HUES64 (cell line): ENCODE results near the gene HDAC5.

Experiments used
- H3K27ac ChIP-seq: 2 replicates; pipeline ENCODE4 v1.7.0; 2013; ENCODE audit warnings: low read depth, low read length, inconsistent platforms
- H3K27me3 ChIP-seq: 2 replicates; pipeline ENCODE4 v1.6.1; 2013; ENCODE audit warnings: mild to moderate bottlenecking, low read length; ENCODE audit not compliant: insufficient read depth
- H3K36me3 ChIP-seq: 2 replicates; pipeline ENCODE4 v1.6.1; 2013; ENCODE audit warnings: mild to moderate bottlenecking, low read length; ENCODE audit not compliant: insufficient read depth
- H3K4me1 ChIP-seq: 2 replicates; pipeline ENCODE4 v1.6.1; 2013; ENCODE audit warnings: mild to moderate bottlenecking, low read length, moderate library complexity; ENCODE audit not compliant: insufficient read depth
- H3K4me3 ChIP-seq: 2 replicates; pipeline ENCODE4 v1.5.1; 2013; ENCODE audit warnings: mild to moderate bottlenecking, low read length, moderate library complexity
- H3K9ac ChIP-seq: 2 replicates; pipeline ENCODE4 v1.6.1; 2013; ENCODE audit warnings: mild to moderate bottlenecking, low read depth, low read length
- H3K9me3 ChIP-seq: 2 replicates; pipeline ENCODE4 v1.6.1; 2013; ENCODE audit warnings: low read depth, low read length; ENCODE audit not compliant: insufficient read depth
- WGBS: fragments of 150-250, 120-280 bp; methylation state at CpG from one replicate; pipeline ENCODE4 v1.1.7; 2013; ENCODE audit warnings: missing lambda C conversion rate; 5-methylcytosine and 5-hydroxymethylcytosine counted together

The HDAC5 gene

GRCh38 chr17:44093231-44093900 is 30.1 kb downstream of the HDAC5 start:
- H3K27me3 ChIP-seq: no peaks in the 10 kb centered on the region
- H3K27ac ChIP-seq: no peak overlapping the region
- H3K4me3 ChIP-seq: no peak overlapping the region
- H3K9ac ChIP-seq: no peak overlapping the region
- H3K9me3 ChIP-seq: no peaks in the 10 kb centered on the region
- WGBS: 87% methylated on average over 21 of the region's 21 CpGs
- peaks cover 26% of the 10 kb centered on the region for H3K36me3 ChIP-seq
- peaks cover 9% of the 10 kb centered on the region; the same call in 1 of the 2 replicates for H3K4me1 ChIP-seq

- H3K4me3 ChIP-seq: no peak overlapping the region
- H3K4me1 ChIP-seq: peaks cover 18% of the 10 kb centered on the region
- 96% methylated on average over 11 of the region's 11 CpGs for WGBS
- H3K9ac ChIP-seq: no peak overlapping the region
- no peaks in the 10 kb centered on the region for H3K27me3 ChIP-seq
- no peak overlapping the region for H3K27ac ChIP-seq
- H3K36me3 ChIP-seq: peaks cover 26% of the 10 kb centered on the region
- H3K9me3 ChIP-seq: no peaks in the 10 kb centered on the region
These were observed 31.4 kb downstream of the HDAC5 start for GRCh38 chr17:44092051-44092450.

- WGBS: 94% methylated on average over 14 of the region's 14 CpGs
- H3K36me3 ChIP-seq: peaks cover 26% of the 10 kb centered on the region
- H3K4me1 ChIP-seq: peaks cover 21% of the 10 kb centered on the region
- no peak overlapping the region for H3K27ac ChIP-seq
- no peak overlapping the region for H3K4me3 ChIP-seq
- no peak overlapping the region for H3K9ac ChIP-seq
- H3K9me3 ChIP-seq: no peaks in the 10 kb centered on the region
- no peaks in the 10 kb centered on the region for H3K27me3 ChIP-seq
These were observed 32.0 kb downstream of the HDAC5 start for GRCh38 chr17:44091200-44091997.

- no peak overlapping the region for H3K9ac ChIP-seq
These were observed 35.2 kb downstream of the HDAC5 start for GRCh38 chr17:44088254-44088653.

GRCh38 chr17:44087319-44087718 is 36.1 kb downstream of the HDAC5 start:
- WGBS: 11% methylated on average over 6 of the region's 8 CpGs
- Histone ChIP-seq H3K9ac (peak overlapping the region; percentile 68), H3K27ac (peak overlapping the region; percentile 86), H3K36me3 (peaks cover 35% of the 10 kb centered on the region), H3K4me3 (peak overlapping the region; percentile 49), H3K9me3 (no peaks in the 10 kb centered on the region), H3K27me3 (no peaks in the 10 kb centered on the region), H3K4me1 (peaks cover 19% of the 10 kb centered on the region)

More at GRCh38 chr17:44088254-44088653, 35.2 kb downstream of the HDAC5 start:
- Histone ChIP-seq H3K36me3 (peaks cover 28% of the 10 kb centered on the region), H3K4me1 (peaks cover 19% of the 10 kb centered on the region), H3K27ac (0 out of 2 replicates have a peak overlapping the region, but pooled peaks have one; percentile 35), H3K9me3 (no peaks in the 10 kb centered on the region), H3K4me3 (no peak overlapping the region), H3K27me3 (no peaks in the 10 kb centered on the region)
- 93% methylated on average over 16 of the region's 16 CpGs for WGBS

GRCh38 chr17:44086364-44087311 is 36.8 kb downstream of the HDAC5 start:
- Histone ChIP-seq H3K36me3 (peaks cover 35% of the 10 kb centered on the region), H3K4me1 (peaks cover 19% of the 10 kb centered on the region), H3K27ac (peak overlapping the region; percentile 86), H3K9ac (peak overlapping the region; percentile 68; the same call in 1 of the 2 replicates), H3K4me3 (peak overlapping the region; percentile 49), H3K27me3 (no peaks in the 10 kb centered on the region), H3K9me3 (no peaks in the 10 kb centered on the region)
- 29% methylated on average over 20 of the region's 23 CpGs for WGBS

GRCh38 chr17:44085908-44086307 is 37.5 kb downstream of the HDAC5 start:
- peaks cover 31% of the 10 kb centered on the region for H3K36me3 ChIP-seq
- no peak overlapping the region for H3K4me3 ChIP-seq
- peak overlapping the region; percentile 29; the same call in 1 of the 2 replicates for H3K9ac ChIP-seq
- H3K4me1 ChIP-seq: peaks cover 19% of the 10 kb centered on the region
- WGBS: 76% methylated on average over 5 of the region's 5 CpGs
- no peaks in the 10 kb centered on the region for H3K27me3 ChIP-seq
- peak overlapping the region; percentile 85 for H3K27ac ChIP-seq
- no peaks in the 10 kb centered on the region for H3K9me3 ChIP-seq

- Histone ChIP-seq H3K27me3 (no peaks in the 10 kb centered on the region), H3K36me3 (peaks cover 39% of the 10 kb centered on the region), H3K9ac (no peak overlapping the region), H3K9me3 (no peaks in the 10 kb centered on the region), H3K4me1 (peaks cover 19% of the 10 kb centered on the region), H3K27ac (no peak overlapping the region), H3K4me3 (no peak overlapping the region)
- WGBS: 91% methylated on average over 7 of the region's 7 CpGs
These were observed 38.5 kb downstream of the HDAC5 start for GRCh38 chr17:44084921-44085320.

- Histone ChIP-seq H3K9me3 (no peaks in the 10 kb centered on the region), H3K4me1 (peaks cover 19% of the 10 kb centered on the region), H3K36me3 (peaks cover 43% of the 10 kb centered on the region), H3K9ac (no peak overlapping the region), H3K27me3 (no peaks in the 10 kb centered on the region), H3K4me3 (no peak overlapping the region), H3K27ac (no peak overlapping the region)
- 59% methylated on average over 9 of the region's 10 CpGs for WGBS
These were observed 39.3 kb downstream of the HDAC5 start for GRCh38 chr17:44084131-44084538.

- WGBS: 90% methylated on average over 12 of the region's 12 CpGs
- Histone ChIP-seq H3K9ac (no peak overlapping the region), H3K36me3 (peaks cover 43% of the 10 kb centered on the region), H3K4me3 (no peak overlapping the region), H3K9me3 (no peaks in the 10 kb centered on the region), H3K4me1 (peaks cover 19% of the 10 kb centered on the region), H3K27ac (no peak overlapping the region), H3K27me3 (no peaks in the 10 kb centered on the region)
These were observed 40.1 kb downstream of the HDAC5 start for GRCh38 chr17:44083250-44083849.
